Adipocyte (in vitro differentiated cells): ENCODE data around the gene ATOH8.

ENCODE experiments used
- DNase-seq: peaks from one replicate; pipeline ENCODE4 v3.0.0-alpha.2; 2015; ENCODE audit warnings: low read depth
- H3K27me3 ChIP-seq: replicated peaks from 2 replicates; pipeline ENCODE4 v1.7.0; 2013; ENCODE audit warnings: mild to moderate bottlenecking, low read length, moderate library complexity; ENCODE audit not compliant: control insufficient read depth, insufficient read depth
- H3K36me3 ChIP-seq: 2 replicates; pipeline ENCODE4 v1.7.0; 2013; ENCODE audit warnings: low read length, mild to moderate bottlenecking, moderate library complexity; ENCODE audit not compliant: control insufficient read depth, insufficient read depth, severe bottlenecking
- H3K4me1 ChIP-seq: 2 replicates; pipeline ENCODE4 v1.7.0; 2013; ENCODE audit warnings: mild to moderate bottlenecking, low read length, moderate library complexity; ENCODE audit not compliant: control insufficient read depth, insufficient read depth
- H3K4me3 ChIP-seq: 2 replicates; pipeline ENCODE4 v1.7.0; 2013; ENCODE audit warnings: mild to moderate bottlenecking, low read length, moderate library complexity
- H3K9ac ChIP-seq: 2 replicates; pipeline ENCODE4 v1.7.0; 2013; ENCODE audit warnings: mild to moderate bottlenecking, low read length, moderate library complexity
- H3K9me3 ChIP-seq: 2 replicates; pipeline ENCODE4 v1.7.0; 2013; ENCODE audit warnings: mild to moderate bottlenecking, low read length, moderate library complexity; ENCODE audit not compliant: control insufficient read depth

The ATOH8 gene

GRCh38 chr2:85802354-85803103 lies 48.7 kb downstream of the ATOH8 start:
- H3K27me3 ChIP-seq, result peaks cover 2% of the 10 kb centered on the region
- H3K9me3 ChIP-seq, result no peaks in the 10 kb centered on the region
- no peak overlapping the region for H3K4me3 ChIP-seq
- DNase-seq, result peak; percentile 71
- no peaks in the 10 kb centered on the region for H3K36me3 ChIP-seq
- peaks cover 16% of the 10 kb centered on the region for H3K4me1 ChIP-seq
- H3K9ac ChIP-seq, result no peak overlapping the region

- Histone ChIP-seq H3K9ac (no peak overlapping the region), H3K36me3 (no peaks in the 10 kb centered on the region), H3K9me3 (no peaks in the 10 kb centered on the region), H3K27me3 (peaks cover 2% of the 10 kb centered on the region), H3K4me1 (peaks cover 16% of the 10 kb centered on the region), H3K4me3 (no peak overlapping the region)
- no peak for DNase-seq
Measured at GRCh38 chr2:85803704-85804425, 50.1 kb downstream of the ATOH8 start.

DNA sequence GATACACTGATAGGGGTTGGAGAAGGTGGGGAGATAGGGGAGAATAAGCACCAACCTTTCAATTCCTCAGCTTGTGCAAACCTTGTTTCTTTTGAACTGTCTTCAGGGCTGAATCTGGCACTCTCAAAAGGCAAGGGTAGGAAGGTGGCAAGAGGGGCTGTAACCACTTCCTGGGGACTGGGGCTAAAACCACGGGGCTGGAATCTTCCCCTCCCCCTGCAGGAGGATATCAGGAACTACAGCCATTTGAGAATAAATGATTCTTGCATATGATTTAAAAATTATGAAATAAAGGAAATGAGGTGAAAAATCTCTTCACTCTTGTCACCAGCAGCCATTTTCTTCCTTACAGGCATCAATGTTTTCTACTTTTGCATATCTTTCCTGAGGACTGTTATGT lies 50.8 kb downstream of the ATOH8 start:
- DNase-seq, result peak; percentile 56
- Histone ChIP-seq H3K27me3 (peaks cover 2% of the 10 kb centered on the region), H3K9ac (no peak overlapping the region), H3K9me3 (no peaks in the 10 kb centered on the region), H3K4me1 (peaks cover 16% of the 10 kb centered on the region), H3K36me3 (no peaks in the 10 kb centered on the region), H3K4me3 (no peak overlapping the region)

DNA sequence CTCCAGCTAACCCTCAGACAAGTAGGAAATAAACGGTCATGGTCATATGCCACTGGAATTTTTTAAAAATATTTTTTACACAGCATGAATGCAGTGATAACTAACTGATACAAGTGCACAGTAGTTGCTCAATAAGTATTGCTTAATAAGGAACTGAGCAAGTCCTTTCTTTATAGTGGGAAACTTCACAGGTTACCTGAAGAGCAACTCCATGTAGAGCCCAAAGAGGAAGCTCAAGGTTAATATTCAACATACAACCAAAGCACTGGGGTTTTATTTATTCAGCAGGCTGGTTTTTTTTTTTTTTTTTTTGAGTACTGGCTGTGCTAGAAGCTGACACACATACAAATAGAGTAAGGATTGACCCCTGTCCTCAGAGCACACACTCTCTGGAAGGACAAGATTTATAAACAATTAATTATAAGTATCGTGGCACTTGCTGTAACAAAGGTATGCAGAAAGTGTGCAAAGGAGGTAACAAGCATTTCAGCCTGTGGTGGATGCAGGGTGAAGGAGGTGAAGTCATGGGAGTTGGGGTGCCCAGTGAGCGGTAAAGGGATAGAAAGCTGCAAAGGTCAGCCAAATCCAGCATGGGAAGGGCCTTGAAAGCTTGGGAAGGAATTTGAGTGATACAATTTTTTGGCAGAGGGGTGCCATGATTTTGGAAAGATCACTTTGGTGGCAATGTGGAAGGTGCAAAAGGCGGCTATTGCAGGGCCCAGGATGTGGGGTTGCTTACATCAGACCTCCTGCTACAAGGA lies 52.7 kb downstream of the ATOH8 start:
- no peak overlapping the region for H3K4me3 ChIP-seq
- H3K9me3 ChIP-seq, result no peaks in the 10 kb centered on the region
- no peak for DNase-seq
- H3K9ac ChIP-seq, result no peak overlapping the region
- H3K4me1 ChIP-seq, result peaks cover 25% of the 10 kb centered on the region
- H3K36me3 ChIP-seq, result no peaks in the 10 kb centered on the region
- peaks cover 2% of the 10 kb centered on the region for H3K27me3 ChIP-seq

DNA sequence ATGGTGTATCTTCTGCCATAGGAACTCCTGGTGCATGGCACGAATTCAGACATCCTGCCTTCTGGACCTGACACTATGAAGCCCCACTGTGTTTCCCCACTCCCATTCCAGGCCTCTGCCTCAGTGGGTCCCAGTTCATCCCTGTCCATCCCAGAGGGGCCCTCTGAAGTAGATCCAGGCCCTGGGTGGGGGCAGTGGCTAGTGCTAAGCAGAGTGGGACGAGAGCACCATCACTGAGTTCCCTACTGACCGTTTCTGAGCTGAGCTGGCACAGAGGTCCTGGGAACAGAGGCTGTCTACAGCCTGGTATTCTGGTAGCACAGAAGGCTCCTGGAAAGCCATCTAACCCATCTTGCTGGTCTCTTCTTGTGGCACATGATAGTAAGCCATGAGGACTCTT lies 54.0 kb downstream of the ATOH8 start:
- peaks cover 2% of the 10 kb centered on the region for H3K27me3 ChIP-seq
- DNase-seq, result no peak

DNA sequence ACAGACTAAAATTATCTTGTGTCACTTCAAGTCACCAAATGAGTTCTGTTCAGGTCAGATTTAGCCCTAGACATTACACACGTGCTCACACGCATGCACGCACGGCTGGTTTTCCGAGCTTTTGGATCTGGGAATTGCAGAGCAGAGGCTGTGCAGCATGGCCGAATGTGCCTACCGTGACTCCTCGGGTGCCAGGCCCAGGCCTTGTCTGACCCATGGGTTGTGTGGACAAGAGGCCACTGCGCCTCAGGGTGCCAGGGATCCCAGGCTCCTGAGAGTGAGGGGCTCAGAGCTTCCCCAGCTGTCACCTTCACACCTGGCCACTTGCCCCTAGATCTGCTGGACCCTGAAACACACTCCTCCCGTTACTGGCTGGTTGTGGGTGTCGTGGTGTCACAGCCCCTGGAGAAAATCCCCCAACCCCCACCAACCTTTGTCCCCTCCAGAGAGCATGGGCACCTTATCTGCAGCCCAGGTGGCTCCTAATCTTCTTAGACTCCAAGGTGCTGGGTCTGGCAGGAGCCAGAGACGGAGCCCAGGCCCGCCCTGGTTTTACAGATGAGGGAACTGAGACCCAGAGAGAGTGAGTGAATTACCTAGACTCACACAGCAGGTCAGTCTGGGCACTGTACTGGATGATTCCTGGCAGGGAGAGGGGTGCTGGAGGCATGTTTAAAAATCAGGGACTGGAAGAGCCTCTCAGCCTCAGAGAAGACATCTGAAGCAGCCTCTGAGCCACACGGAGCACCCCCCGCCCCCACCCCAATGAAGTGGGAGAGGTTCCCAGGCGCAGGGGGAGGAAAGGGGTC lies 56.8 kb downstream of the ATOH8 start:
- H3K36me3 ChIP-seq, result no peaks in the 10 kb centered on the region
- DNase-seq, result no peak
- peak overlapping the region; percentile 52 for H3K9ac ChIP-seq
- H3K27me3 ChIP-seq, result no peaks in the 10 kb centered on the region
- H3K4me3 ChIP-seq, result no peak overlapping the region
- H3K4me1 ChIP-seq, result peaks cover 21% of the 10 kb centered on the region
- no peaks in the 10 kb centered on the region for H3K9me3 ChIP-seq

More for the DNA sequence above, 54.0 kb downstream of the ATOH8 start:
- Histone ChIP-seq H3K4me3 (no peak overlapping the region), H3K4me1 (peaks cover 30% of the 10 kb centered on the region), H3K36me3 (no peaks in the 10 kb centered on the region), H3K9me3 (no peaks in the 10 kb centered on the region), H3K9ac (no peak overlapping the region)

DNA sequence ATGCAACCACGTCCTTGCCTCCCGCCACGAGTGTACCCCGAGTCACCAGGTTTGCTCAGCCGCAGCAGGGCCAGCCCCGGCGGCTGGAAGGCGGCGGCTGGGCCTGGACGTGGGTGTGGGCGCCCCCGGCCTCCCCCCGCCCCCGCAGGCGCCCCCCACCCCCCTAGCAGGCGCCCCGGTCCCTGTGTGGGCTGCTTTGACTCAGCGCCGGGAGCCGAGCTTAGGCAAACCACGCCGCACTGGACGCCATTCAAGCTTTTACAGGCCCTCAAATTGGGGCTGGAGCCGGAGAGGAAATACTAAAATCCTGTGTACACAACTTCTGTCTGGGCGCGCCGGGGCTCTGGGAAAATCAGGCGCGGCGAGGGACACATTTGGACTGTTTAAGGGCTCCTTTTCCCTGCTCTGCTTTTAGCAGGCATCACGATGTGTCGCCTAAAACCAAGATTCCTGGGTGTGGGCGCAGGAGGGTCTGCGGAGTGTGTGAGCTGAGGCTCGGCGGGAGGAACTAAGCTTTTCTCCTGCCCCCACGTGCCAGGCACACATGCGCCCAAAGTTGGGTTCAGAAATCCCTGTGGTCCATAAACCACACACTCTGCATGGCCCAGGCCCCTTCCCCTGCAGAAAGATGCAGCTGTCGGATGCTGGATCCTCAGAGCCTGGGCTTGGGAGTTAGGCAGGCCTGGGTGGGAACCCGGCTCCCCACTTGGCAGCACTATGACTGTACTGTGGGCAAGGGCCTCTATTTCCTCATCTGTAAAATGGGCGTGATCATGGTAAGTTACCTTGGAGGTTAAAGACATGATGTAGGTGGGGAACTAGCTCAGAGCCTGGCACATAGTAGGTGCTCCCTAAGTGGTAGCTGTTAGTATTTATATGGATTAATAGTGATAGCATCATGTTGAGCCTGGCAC lies 57.6 kb downstream of the ATOH8 start:
- H3K36me3 ChIP-seq, result no peaks in the 10 kb centered on the region
- peak; percentile 76 for DNase-seq
- H3K27me3 ChIP-seq, result no peaks in the 10 kb centered on the region
- no peak overlapping the region for H3K4me3 ChIP-seq
- no peaks in the 10 kb centered on the region for H3K9me3 ChIP-seq
- H3K4me1 ChIP-seq, result peaks cover 17% of the 10 kb centered on the region
- peak overlapping the region; percentile 77 for H3K9ac ChIP-seq

GRCh38 chr2:85812094-85812735 lies 58.4 kb downstream of the ATOH8 start:
- Histone ChIP-seq H3K9me3 (no peaks in the 10 kb centered on the region), H3K27me3 (no peaks in the 10 kb centered on the region), H3K4me1 (peaks cover 17% of the 10 kb centered on the region), H3K36me3 (no peaks in the 10 kb centered on the region), H3K4me3 (no peak overlapping the region), H3K9ac (peak overlapping the region; percentile 77)
- DNase-seq, result no peak

- Histone ChIP-seq H3K4me3 (no peak overlapping the region), H3K4me1 (peaks cover 17% of the 10 kb centered on the region), H3K9ac (peak overlapping the region; percentile 9), H3K36me3 (no peaks in the 10 kb centered on the region), H3K27me3 (no peaks in the 10 kb centered on the region), H3K9me3 (no peaks in the 10 kb centered on the region)
- DNase-seq, result no peak
Measured at GRCh38 chr2:85813211-85813981, 59.6 kb downstream of the ATOH8 start.
